Activated CD4-positive, alpha-beta T cell treated with anti-CD3 and anti-CD28 coated beads for 24 hours (primary cell): ENCODE results near the gene GRID1.

Source experiments
- DNase-seq, 2 donors: peaks; one replicate each; pipeline ENCODE4 v3.0.0-alpha.2; 2020; ENCODE audit warnings: low read depth in 2 of 2

Gene GRID1

DNA sequence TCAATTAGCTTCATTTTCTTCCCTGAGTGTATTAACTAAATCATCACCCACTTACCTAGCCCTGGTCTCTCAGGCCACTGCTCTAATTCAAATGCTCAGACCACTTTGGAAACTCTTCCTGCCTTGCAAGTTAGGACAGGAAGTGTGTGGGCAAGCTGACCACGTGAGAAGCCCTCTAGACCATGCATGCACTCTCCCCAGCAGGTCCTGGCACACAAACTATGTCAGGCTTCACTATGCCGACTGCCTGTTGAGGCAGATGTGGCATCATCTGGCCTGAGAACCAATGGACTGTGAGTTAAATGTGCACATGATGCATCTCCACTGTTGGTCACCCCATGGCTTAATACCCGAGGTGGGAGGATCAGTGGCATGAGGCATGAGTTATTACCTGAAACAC is 439.6 kb downstream of the GRID1 start:
- no peak for DNase-seq

GRCh38 chr10:85926136-85926535 is 440.5 kb downstream of the GRID1 start:
- DNase-seq = no peak

GRCh38 chr10:85925201-85925750 is 441.3 kb downstream of the GRID1 start:
- DNase-seq = no peak

GRCh38 chr10:85924382-85925102 is 442.1 kb downstream of the GRID1 start:
- no peak for DNase-seq

GRCh38 chr10:85922356-85923129 is 444.1 kb downstream of the GRID1 start:
- no peak for DNase-seq

- no peak for DNase-seq
Measured at GRCh38 chr10:85921789-85922188, 444.8 kb downstream of the GRID1 start.

DNA sequence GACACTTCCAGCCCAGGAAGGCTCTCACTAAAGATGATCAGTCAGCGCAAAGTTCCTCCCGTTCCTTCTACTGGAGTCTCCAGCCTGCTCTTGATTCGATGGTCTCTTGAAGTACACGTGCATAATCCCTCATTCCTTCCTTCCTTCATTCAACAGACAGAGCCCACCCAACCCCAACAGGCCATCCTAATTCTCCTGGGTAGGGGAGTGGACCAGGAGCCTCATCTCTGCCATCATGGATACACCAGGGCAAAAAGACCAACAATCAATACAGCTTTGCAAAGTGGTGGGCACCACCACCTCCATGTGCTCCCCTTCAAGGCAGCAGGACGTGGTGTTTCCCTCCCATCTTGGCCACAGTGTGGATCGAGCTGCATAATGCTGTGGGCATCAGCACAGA is 446.3 kb downstream of the GRID1 start:
- no peak for DNase-seq

DNA sequence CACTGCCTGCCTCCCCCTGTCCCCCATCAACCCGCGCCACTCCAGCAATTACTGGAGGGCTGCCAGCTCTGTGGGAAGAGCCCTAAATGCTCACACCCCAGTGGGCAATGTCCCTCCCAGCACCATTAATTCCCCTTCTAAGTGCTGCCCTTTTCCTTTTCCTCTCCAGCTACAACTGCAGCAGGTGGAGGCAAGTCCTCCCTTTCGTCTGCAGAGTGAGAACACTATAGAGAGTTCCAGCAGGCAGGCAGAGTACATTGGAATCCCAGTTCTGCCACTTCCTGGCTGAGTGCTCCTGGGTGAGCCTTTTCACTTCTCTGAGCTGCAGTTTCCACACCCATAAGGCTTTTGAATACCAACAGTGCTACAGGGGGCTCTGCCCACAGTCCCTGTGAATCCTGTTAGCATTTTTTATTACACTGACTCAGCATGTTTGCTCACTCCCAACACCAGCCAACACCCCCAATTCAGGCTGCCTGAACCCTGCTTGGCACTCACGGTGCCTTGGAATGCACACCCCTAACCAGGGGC is 447.0 kb downstream of the GRID1 start:
- DNase-seq = no peak

GRCh38 chr10:85918371-85918770 is 448.2 kb downstream of the GRID1 start:
- DNase-seq = no peak

GRCh38 chr10:85917601-85918000 is 449.0 kb downstream of the GRID1 start:
- no peak for DNase-seq

GRCh38 chr10:85916994-85917573 is 449.5 kb downstream of the GRID1 start:
- DNase-seq = no peak

GRCh38 chr10:85916286-85916685 is 450.3 kb downstream of the GRID1 start:
- no peak for DNase-seq

DNA sequence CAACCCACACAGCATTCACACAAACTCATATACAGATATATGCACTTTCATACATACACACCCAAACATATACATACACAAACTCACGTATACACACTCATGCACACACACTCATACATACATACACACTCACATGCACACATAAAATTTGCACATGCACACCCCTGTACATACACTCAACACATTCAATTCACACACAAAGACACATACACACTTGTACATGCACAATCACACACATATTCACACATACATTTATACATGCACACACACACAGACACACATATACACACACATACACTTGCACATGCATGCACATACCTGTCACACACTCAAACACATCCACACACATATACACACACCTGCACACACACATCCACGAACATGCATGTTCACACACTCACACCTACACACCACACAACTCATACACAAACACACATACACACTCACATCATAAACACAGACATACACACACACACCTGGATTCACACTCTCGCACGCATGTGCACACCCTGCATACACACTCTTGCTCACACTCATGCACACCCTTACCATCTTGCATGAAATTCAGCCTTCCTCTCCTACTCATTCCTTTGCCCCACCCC is 451.2 kb downstream of the GRID1 start:
- no peak for DNase-seq

- DNase-seq = no peak
Measured at GRCh38 chr10:85914720-85915119, 451.9 kb downstream of the GRID1 start.

GRCh38 chr10:85908462-85908861 is 458.1 kb downstream of the GRID1 start:
- DNase-seq = no peak

- DNase-seq = no peak
Measured at GRCh38 chr10:85902051-85902450, 464.5 kb downstream of the GRID1 start.

GRCh38 chr10:85901599-85901998 is 465.0 kb downstream of the GRID1 start:
- no peak for DNase-seq

- DNase-seq = no peak
Measured at GRCh38 chr10:85900487-85900886, 466.1 kb downstream of the GRID1 start.

- DNase-seq = no peak
Measured at GRCh38 chr10:85900061-85900460, 466.5 kb downstream of the GRID1 start.

DNA sequence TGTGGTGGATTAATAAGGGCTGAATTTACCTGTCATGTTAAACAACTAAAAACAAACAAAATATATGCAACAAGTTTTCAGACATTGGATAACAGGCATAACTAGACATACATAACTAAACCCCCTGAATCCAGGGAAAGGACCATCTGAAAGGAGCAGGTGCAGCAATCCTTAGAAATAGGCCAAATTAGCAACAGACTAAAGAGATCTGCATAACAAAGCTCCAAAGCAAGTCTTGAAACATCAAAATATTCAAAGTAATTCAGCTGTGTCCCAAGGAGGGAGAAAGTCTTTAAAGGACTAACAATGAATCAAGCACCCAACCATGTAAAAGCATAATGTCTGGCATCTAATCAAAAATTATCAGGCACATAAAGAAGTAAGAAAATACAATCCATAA is 475.1 kb downstream of the GRID1 start:
- no peak for DNase-seq

DNA sequence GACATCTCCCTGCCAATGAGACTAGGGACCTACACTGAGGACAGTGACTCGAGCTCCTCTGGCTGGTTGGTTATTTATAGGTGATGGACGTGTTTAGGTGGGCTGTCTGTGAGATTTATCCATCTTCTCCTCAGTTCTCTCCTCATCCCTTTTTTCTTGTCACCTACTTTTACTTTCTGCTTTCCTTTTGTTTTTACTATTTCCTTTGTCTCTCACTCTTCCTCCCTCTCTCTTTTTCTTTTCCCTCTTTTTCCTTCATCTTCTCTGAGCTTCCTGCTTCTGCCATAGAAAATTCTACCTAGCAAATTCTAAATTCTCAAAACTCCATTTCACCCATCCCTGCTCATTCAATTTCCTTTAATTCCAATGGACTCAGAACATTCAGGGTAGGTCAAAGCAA is 478.0 kb downstream of the GRID1 start:
- no peak for DNase-seq

DNA sequence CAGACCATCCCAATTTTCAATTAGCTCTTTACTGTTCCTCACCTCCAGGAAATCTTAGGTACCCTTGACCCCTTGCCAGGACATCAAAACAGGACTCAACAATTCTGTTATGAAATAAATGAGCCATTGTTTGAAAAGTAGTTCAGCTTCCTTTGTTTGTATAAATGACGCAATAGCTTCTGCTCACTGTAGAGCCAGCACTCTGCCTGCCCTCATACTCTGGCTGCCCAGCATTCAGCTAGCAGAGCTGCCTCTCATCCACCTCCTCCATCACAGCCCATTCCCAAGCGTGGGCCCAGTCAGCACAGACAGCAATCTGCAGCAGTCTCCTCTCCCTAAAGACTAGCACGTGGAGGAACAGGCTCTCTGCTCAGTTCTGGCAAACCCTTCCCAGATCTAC is 478.6 kb downstream of the GRID1 start:
- DNase-seq = no peak
